ENCODE results near the gene TNFRSF8. TPM values are rescaled to one million over a fixed set of nuclear protein-coding genes. Genes with fewer than 3 reads are reported as not detected.

Gene TNFRSF8
- total RNA-seq, 5 donors from 2014 or later (not counting 1 experiment from before 2014, with no cell fraction given), result 0.20 to 0.53 (median 0.33) TPM; not detected in 1

DNA sequence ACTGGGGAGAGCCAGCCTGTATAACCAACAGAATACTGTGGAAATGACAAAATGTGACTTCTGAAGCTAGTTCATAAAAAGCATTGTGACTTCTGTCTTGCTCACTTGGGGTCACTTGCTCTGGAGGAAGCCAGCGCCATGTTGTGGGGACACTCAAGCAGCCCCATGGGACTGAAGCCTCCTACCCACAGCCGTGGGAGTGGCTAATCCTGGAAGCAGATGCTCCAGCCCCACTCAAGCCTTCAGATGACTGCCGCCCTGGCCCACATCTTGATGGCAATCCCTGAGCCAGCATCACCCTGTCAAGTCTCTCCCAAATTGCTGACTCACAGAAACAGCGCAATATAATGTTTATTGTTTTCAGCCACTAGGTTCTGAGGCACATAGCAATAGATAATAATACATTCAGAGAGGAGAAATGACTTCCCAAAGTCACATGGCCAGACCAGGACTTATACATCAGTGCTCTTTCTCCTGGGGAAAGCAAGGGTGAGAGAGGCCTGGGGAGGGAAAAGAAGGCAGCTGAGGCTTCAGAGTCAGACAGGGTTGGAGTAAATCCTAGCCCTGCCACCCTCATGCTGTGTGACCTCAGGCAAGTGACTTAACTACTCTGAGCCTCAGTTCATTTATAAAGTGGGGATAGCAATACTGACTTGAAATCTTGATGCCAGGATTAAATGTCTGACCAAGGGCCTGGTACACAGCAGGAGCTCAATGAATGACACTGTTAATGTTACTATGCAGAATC, 5.0 kb upstream of the TNFRSF8 start:
- WGBS (ENCODE audit: insufficient coverage), result 87% methylated on average over 2 of the region's 4 CpGs
- Histone ChIP-seq H3K9me3 (no peaks in the 10 kb centered on the region), H3K27ac (ENCODE audit: low read length) (no peak overlapping the region), H3K4me3 (ENCODE audit: control insufficient read depth in 1 of 2, extremely low read depth in 1 of 2, low read length in 1 of 2) (no peak overlapping the region), H3K4me1 (ENCODE audit: control insufficient read depth in 1 of 2, extremely low read depth in 1 of 2, insufficient read depth in 2 of 2, low read length in 2 of 2) (peaks cover 0 to 4% of the 10 kb centered on the region in 2 experiments), H3K36me3 (ENCODE audit: control insufficient read depth in 2 of 2, extremely low read depth in 1 of 2, insufficient read depth in 1 of 2, low read length in 1 of 2) (no peaks in the 10 kb centered on the region), H3K27me3 (replicated peaks in 1 of 2; ENCODE audit: control insufficient read depth in 2 of 2, extremely low read depth in 1 of 2, insufficient read depth in 2 of 2, low read length in 1 of 2) (peaks cover 2 to 28% of the 10 kb centered on the region in 2 experiments)
- CTCF ChIA-PET, result no interaction called here
- POLR2A ChIA-PET, result no interaction called here
- H3K9me3 Mint-ChIP-seq, result no peaks in the 10 kb centered on the region
- no peak overlapping the region for H3K27ac Mint-ChIP-seq
- no peaks in the 10 kb centered on the region for H3K36me3 Mint-ChIP-seq
- DNase-seq (no peak), ATAC-seq (replicated peaks in 1 of 4) (no peak)
- H3K4me3 Mint-ChIP-seq, result no peak overlapping the region
- peaks cover 4 to 7% (median 7%) of the 10 kb centered on the region in 3 donors for H3K4me1 Mint-ChIP-seq
- H3K27me3 Mint-ChIP-seq, result peaks cover 4 to 20% of the 10 kb centered on the region in 2 donors

DNA sequence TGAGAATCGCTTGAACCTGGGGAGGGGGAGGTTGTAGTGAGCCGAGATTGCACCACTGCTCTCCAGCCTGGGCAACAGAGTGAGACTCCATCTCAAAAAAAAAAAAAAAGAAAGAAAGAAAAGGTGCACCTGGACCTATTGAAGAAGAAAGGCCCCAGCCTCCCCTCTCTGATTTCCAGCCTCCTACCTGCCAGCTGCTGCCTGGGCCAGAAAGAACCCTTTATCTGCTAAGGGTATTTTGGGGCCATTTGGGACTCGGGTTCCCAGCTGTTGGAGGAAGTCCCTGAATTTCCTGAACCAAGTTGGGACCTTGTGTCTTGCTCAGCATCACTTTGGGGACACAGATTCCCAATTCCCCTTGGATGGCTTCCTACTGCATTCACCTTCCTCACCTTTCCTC, 3.9 kb upstream of the TNFRSF8 start:
- Mint-ChIP-seq H3K36me3 (no peaks in the 10 kb centered on the region), H3K4me3 (no peak overlapping the region), H3K9me3 (no peaks in the 10 kb centered on the region), H3K27me3 (peaks cover 12 to 28% of the 10 kb centered on the region in 2 donors), H3K4me1 (peaks cover 12 to 15% (median 15%) of the 10 kb centered on the region in 3 donors), H3K27ac (no peak overlapping the region)
- DNase-seq (no peak), ATAC-seq (replicated peaks in 1 of 4) (no peak)
- Histone ChIP-seq H3K4me3 (ENCODE audit: control insufficient read depth in 1 of 2, extremely low read depth in 1 of 2, low read length in 1 of 2) (no peak overlapping the region), H3K9me3 (no peaks in the 10 kb centered on the region), H3K4me1 (ENCODE audit: control insufficient read depth in 1 of 2, extremely low read depth in 1 of 2, insufficient read depth in 2 of 2, low read length in 2 of 2) (peaks cover 2 to 15% of the 10 kb centered on the region in 2 experiments), H3K36me3 (ENCODE audit: control insufficient read depth in 2 of 2, extremely low read depth in 1 of 2, insufficient read depth in 1 of 2, low read length in 1 of 2) (no peaks in the 10 kb centered on the region), H3K27ac (ENCODE audit: low read length) (no peak overlapping the region), H3K27me3 (replicated peaks in 1 of 2; ENCODE audit: control insufficient read depth in 2 of 2, extremely low read depth in 1 of 2, insufficient read depth in 2 of 2, low read length in 1 of 2) (peaks cover 5 to 39% of the 10 kb centered on the region in 2 experiments)
- ChIA-PET POLR2A (no interaction called here), CTCF (no interaction called here)
- WGBS (ENCODE audit: insufficient coverage), result 43% methylated on average over 1 of the region's 3 CpGs

DNA sequence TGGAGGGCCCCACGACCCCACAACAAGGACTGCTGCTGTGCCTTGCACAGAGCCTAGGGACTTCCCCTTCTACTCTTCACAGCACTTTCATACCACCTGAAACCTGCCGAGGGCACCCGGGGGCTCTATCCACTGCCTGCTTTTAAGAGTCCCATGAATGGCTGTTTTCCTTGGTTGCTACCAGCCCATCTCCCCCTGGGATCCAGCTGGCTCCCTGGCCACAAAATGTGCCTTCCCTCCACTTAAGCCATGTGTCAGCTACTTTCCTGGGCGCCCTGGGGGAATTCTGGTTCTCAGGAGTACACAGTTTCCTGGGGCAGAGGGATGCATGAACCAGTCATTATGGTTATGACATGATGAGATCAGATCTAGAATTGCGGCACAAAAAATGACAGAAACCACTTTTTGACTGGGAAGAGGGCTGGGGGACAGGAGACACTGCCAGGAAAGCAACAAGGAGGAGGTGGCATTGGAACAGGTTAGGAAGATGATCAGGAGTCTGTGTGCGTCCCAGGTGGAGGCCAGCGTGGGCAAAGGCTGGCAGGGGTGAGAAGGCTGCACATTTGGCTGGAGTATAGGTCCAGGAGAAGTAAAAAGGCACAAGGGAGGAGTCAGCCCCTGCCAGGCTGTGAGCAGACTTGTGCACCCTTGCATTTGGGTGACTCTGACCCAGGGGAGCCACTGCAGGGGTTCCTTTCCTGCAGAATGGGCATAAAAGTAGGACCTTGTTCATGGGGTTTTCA, 3.2 kb upstream of the TNFRSF8 start:
- Histone ChIP-seq H3K36me3 (ENCODE audit: control insufficient read depth in 2 of 2, extremely low read depth in 1 of 2, insufficient read depth in 1 of 2, low read length in 1 of 2) (no peaks in the 10 kb centered on the region), H3K4me1 (ENCODE audit: control insufficient read depth in 1 of 2, extremely low read depth in 1 of 2, insufficient read depth in 2 of 2, low read length in 2 of 2) (peaks cover 2 to 22% of the 10 kb centered on the region in 2 experiments), H3K27ac (ENCODE audit: low read length) (no peak overlapping the region), H3K27me3 (replicated peaks in 1 of 2; ENCODE audit: control insufficient read depth in 2 of 2, extremely low read depth in 1 of 2, insufficient read depth in 2 of 2, low read length in 1 of 2) (peaks cover 8 to 41% of the 10 kb centered on the region in 2 experiments), H3K4me3 (ENCODE audit: control insufficient read depth in 1 of 2, extremely low read depth in 1 of 2, low read length in 1 of 2) (no peak overlapping the region), H3K9me3 (no peaks in the 10 kb centered on the region)
- DNase-seq (no peak), ATAC-seq (replicated peaks in 1 of 4) (no peak)
- no peak overlapping the region for H3K4me3 Mint-ChIP-seq
- peaks cover 16 to 21% (median 20%) of the 10 kb centered on the region in 3 donors for H3K4me1 Mint-ChIP-seq
- WGBS (ENCODE audit: insufficient coverage), result 21% methylated on average over 7 of the region's 7 CpGs
- no peaks in the 10 kb centered on the region for H3K36me3 Mint-ChIP-seq
- peaks cover 16 to 34% of the 10 kb centered on the region in 2 donors for H3K27me3 Mint-ChIP-seq
- CTCF ChIA-PET, result no interaction called here
- H3K9me3 Mint-ChIP-seq, result no peaks in the 10 kb centered on the region
- POLR2A ChIA-PET, result interaction anchor here in 1 of 2 donors (0.6 kb wide), 1 partner anchor 9 kb away, joined by 7 read pairs; no protein-coding TSS in a partner anchor
- H3K27ac Mint-ChIP-seq, result no peak overlapping the region

DNA sequence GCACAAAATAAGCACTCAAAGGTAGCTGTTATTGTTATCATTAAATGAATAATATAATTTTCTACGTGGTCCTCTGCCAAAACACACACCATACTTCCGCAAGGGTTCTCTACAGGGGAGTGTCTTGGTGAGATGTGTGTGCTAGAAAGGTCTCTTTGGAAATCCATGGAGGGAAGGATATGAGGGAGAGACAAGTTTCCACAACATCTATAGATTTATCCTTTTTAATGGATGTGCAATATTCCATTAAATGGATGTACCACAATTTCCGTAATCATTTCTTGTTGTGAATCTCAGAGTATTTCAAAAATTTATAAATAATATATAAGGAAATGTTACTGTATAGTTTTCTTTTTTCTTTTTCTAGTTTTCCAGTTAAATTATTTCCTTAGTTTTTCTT, 2.6 kb upstream of the TNFRSF8 start:
- Mint-ChIP-seq H3K4me3 (no peak overlapping the region), H3K27me3 (peaks cover 17 to 34% of the 10 kb centered on the region in 2 donors), H3K27ac (no peak overlapping the region), H3K4me1 (peaks cover 17 to 22% (median 20%) of the 10 kb centered on the region in 3 donors), H3K9me3 (no peaks in the 10 kb centered on the region), H3K36me3 (no peaks in the 10 kb centered on the region)
- H3K4me1 ChIP-seq (ENCODE audit: control insufficient read depth in 1 of 2, extremely low read depth in 1 of 2, insufficient read depth in 2 of 2, low read length in 2 of 2), result peaks cover 2 to 23% of the 10 kb centered on the region in 2 experiments
- peaks cover 8 to 45% of the 10 kb centered on the region in 2 experiments for H3K27me3 ChIP-seq (replicated peaks in 1 of 2; ENCODE audit: control insufficient read depth in 2 of 2, extremely low read depth in 1 of 2, insufficient read depth in 2 of 2, low read length in 1 of 2)
- no peaks in the 10 kb centered on the region for H3K36me3 ChIP-seq (ENCODE audit: control insufficient read depth in 2 of 2, extremely low read depth in 1 of 2, insufficient read depth in 1 of 2, low read length in 1 of 2)
- no CpG with 5 or more reads among the region's 3 CpGs for WGBS (ENCODE audit: insufficient coverage)
- ATAC-seq (replicated peaks in 1 of 4) (no peak), DNase-seq (no peak)
- CTCF ChIA-PET, result no interaction called here
- H3K27ac ChIP-seq (ENCODE audit: low read length), result no peak overlapping the region
- no peaks in the 10 kb centered on the region for H3K9me3 ChIP-seq
- H3K4me3 ChIP-seq (ENCODE audit: control insufficient read depth in 1 of 2, extremely low read depth in 1 of 2, low read length in 1 of 2), result no peak overlapping the region
- POLR2A ChIA-PET, result interaction anchor here in 1 of 2 donors (0.6 kb wide), 1 partner anchor 8 kb away, joined by 7 read pairs; no protein-coding TSS in a partner anchor

DNA sequence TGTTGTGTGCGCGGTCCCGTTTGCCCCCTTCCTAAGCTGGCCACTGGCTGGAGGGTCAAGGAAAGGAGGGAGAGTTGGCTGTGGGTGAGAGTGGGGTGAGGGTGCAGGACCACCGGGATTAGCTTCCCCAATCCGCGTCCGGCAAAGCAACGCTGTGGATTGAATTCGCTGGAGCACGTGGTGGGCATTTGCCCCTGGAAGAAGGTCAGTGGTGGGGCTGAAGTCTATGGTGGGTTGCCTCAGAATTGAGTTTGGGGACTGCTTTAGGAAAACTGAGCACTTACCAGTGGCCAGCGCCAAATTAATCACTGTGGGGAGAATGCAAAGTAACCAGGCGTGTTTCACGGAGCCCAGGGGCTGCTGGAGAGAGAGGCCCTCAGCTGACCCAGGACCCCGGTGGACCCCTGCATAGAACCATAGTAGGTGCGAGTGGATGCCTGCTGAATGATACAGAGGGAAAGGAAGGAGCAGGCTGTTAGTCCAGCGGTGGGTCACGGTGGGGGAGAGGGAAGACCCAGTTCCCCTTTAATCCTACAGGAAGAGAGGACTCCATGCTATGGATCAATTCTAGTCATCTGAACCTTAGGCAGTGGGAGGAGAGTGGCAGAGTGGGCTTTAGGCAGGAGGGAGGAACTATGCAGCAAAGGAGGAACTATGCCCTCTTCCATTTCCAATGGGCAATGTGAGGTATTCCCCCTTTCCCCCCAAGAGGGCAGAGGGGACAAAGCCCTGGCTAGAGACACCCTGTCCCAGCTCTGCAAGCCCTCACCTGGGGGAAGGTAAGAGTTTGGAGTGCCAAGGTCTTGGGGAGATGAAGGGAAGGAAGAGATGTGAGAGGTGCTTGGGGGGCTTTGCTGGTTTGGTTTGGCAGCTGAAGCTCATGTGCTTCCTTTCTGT, 1.2 kb downstream of the TNFRSF8 start:
- no peaks in the 10 kb centered on the region for H3K36me3 ChIP-seq (ENCODE audit: control insufficient read depth in 2 of 2, extremely low read depth in 1 of 2, insufficient read depth in 1 of 2, low read length in 1 of 2)
- Mint-ChIP-seq H3K4me3 (peak overlapping the region; percentile 37 to 65 (median 41)), H3K36me3 (no peaks in the 10 kb centered on the region), H3K27me3 (peaks cover 34 to 59% of the 10 kb centered on the region in 2 donors), H3K9me3 (no peaks in the 10 kb centered on the region), H3K4me1 (peaks cover 31 to 45% (median 44%) of the 10 kb centered on the region in 3 donors), H3K27ac (peak overlapping the region in 1 of 2 donors; percentile 36)
- peaks cover 8 to 68% of the 10 kb centered on the region in 2 experiments for H3K27me3 ChIP-seq (replicated peaks in 1 of 2; ENCODE audit: control insufficient read depth in 2 of 2, extremely low read depth in 1 of 2, insufficient read depth in 2 of 2, low read length in 1 of 2)
- H3K4me1 ChIP-seq (ENCODE audit: control insufficient read depth in 1 of 2, extremely low read depth in 1 of 2, insufficient read depth in 2 of 2, low read length in 2 of 2), result peaks cover 2 to 54% of the 10 kb centered on the region in 2 experiments
- POLR2A ChIA-PET, result interaction anchor here in 1 of 2 donors (0.5 kb wide), 1 partner anchor 14 kb away, joined by 3 read pairs; no protein-coding TSS in a partner anchor
- CTCF ChIA-PET, result no interaction called here
- H3K27ac ChIP-seq (ENCODE audit: low read length), result no peak overlapping the region
- DNase-seq, result no peak
- WGBS (ENCODE audit: insufficient coverage), result 23% methylated on average over 15 of the region's 17 CpGs
- peak overlapping the region in 1 of 2 donors; percentile 21 for H3K4me3 ChIP-seq (ENCODE audit: control insufficient read depth in 1 of 2, extremely low read depth in 1 of 2, low read length in 1 of 2)
- no peaks in the 10 kb centered on the region for H3K9me3 ChIP-seq
- ATAC-seq (replicated peaks in 1 of 4), result no peak
